Hematopoietic multipotent progenitor cell treated with erythropoietin and hydrocortisone succinate and interleukin-3 and kit ligand, for 15 days (in vitro differentiated cells): ENCODE results near the gene SMU1.

Source experiments
- DNase-seq: peaks from one replicate; pipeline ENCODE4 v3.0.0-alpha.2; 2015; ENCODE audit warnings: low spot score

Gene SMU1

GRCh38 chr9:33044677-33045282 lies 31.7 kb downstream of the SMU1 start:
- DNase-seq: no peak

- peak; percentile 35 for DNase-seq
Observed at GRCh38 chr9:33044162-33044673, 32.3 kb downstream of the SMU1 start.

DNA sequence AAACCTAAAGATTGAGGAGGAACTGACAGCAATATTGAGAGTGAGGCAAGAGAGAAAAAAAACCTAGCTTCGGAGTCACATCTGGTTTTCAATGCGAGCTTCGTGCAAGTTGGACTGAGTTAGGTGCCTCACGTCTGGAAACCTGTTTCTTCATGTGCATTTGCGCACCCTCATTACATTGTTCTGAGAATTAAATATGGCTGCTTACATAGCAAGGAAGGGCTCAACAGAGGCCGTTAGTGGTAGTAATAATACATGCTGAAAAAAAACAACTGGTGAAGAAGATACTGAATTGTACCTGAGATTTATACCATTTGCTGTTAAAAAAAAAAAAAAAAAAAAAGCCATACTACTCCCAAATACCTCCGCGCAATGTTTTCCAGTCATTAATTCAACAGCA lies 32.8 kb downstream of the SMU1 start:
- DNase-seq: no peak

DNA sequence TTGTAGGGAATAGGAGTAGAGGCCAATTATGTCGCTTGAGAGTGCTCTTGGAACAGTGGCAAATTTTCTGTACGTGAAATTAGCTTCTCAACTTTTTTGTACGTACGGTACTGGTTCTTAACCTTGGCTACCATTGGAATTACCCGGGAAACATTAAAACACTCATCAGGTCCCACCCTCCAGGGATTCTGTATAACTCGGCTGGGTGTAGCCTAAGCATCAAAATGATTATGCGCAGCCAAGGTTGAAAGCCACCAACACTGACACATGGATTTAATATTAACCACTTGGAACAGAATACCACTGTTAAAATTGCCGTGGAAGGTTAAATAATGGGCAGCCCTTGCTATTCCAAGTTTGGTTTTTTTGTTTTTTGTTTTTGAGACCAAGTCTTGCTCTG lies 34.0 kb downstream of the SMU1 start:
- DNase-seq: no peak

DNA sequence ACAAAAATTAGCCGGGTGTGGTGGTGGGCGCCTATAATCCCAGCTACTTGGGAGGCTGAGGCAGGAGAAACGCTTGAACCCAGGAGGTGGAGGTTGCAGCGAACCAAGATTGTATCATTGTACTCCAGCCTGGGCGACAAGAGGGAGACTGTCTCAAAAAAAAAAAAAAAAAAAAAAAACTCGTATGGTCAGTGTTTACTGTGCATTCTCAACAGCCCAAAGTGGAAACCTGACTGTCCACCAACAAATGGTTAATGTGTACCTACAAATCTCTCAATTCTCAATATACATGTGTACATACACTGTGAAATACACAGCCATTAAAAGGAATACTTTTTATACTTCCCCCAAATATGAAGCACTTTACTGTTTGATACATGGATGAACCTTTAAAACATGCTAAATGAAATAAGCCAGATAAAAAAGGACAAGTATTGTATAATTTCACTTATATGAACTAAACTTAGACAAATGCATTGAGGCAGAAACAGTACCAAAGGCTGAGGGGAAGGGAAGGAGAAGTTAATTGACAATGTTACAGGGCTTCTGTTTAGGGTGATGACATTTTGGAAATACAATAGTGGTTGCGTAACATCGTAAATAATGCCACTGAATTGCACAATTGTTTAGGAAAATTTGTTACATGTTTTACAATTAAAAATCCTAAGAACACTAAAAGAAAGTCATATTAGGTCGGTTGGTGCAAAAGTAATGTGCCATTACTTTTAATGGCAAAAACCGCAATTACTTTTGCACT lies 34.9 kb downstream of the SMU1 start:
- DNase-seq: no peak

GRCh38 chr9:33040792-33041431 lies 35.6 kb downstream of the SMU1 start:
- DNase-seq: no peak

DNA sequence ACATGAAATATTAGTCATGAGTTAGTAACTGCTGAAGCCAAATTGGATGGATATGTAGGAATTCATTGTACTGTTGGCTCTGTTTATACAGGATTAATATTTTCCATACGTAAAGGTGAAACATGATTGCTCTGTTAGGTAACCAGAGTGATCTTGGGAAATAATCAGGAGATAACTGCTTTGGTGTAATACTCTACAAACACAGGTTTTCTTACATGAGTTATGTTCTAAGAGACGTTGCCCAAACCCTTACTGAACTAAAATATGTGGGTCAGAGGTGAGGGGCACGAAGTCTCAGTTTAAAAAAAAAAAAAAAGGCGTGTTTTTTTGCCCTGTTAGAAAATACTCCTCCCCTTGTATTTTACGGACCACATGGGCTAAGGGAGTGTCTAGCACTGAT lies 43.6 kb downstream of the SMU1 start:
- DNase-seq: no peak

- no peak for DNase-seq
Observed at GRCh38 chr9:33032292-33032691, 44.2 kb downstream of the SMU1 start.

DNA sequence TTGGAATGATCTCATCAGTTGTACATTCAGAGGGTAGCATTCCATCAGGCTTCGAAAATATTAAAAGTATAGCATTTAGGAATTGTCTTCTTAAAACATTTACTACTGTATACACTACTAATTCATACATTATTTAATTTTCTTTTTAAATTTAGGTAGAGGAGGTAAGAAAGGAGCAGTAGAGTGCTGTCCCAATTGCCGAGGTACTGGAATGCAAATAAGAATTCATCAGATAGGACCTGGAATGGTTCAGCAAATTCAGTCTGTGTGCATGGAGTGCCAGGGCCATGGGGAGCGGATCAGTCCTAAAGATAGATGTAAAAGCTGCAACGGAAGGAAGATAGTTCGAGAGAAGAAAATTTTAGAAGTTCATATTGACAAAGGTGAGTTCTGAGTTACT lies 46.2 kb downstream of the SMU1 start:
- no peak for DNase-seq

DNA sequence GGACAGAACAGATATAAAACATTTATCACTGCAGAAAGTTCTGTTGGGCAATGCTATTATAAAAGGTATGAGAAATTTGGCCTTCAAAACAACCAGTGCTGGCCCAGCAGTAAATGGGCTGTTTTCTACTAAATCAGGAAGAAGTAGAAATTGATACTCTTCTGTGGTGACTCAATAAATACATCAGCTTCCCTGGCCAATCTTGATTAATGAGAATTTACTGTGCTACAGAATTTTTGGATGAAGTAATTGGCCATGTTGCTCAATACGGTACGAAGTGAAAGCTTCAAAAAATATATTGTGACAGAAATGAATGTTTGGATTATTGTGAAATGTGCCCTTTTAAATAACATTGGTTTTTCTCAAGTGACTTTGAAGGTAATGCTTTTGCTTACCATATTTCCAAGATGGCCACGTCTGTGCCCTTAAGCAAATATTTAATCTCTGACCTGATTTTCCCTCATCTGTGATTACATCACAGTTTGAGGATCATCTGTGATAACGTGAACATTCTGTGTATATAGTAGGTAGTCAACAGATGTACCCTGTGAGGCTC lies 47.2 kb downstream of the SMU1 start:
- DNase-seq: no peak

DNA sequence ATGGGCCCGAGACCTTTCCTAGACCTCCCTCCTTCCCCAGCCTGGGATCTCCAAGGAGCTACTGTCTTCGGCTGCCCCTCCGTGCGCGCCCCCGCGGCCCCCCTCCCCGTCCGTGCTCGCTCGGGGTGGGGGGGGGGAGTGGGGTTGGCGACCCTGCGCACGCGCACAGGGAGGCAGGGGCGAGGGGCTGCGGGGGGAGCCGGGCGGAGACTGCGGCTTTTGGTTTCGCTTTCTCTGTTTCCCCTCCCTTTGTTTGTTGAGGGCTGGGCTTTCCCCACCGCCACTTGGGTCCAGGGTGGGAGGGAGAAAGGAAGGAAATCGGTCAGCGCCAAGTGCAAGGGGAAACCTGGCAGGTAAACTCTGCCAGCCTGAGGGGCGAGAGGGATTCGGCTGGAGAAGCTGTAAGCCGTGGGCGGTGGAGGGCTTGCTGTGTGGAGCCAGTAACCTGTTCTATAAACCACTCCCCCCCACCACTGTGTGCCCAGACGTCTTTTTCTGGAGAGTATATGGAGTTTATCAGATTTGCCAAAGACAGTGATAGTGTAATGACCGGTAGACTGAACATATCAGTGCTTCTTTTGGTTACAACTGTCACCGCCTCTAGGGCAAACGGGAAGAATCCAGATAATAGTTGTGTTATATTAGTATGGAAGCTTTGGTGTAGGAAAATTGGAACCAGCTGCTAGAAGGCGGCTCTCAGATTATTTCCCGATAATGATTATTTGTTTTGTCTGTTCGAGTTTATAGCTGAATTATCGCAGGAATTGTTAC lies 50.7 kb downstream of the SMU1 start:
- DNase-seq: peak; percentile 42

GRCh38 chr9:33024966-33025571 lies 51.4 kb downstream of the SMU1 start, which contains the start of gene DNAJA1:
Gene DNAJA1, plus strand, starts transcription at chr9:33025273. Its CDS starts 1,212 bp downstream, at chr9:33026485.
- peak; percentile 96 for DNase-seq

GRCh38 chr9:33024126-33024965 lies 52.1 kb downstream of the SMU1 start:
- DNase-seq: peak; percentile 45

DNA sequence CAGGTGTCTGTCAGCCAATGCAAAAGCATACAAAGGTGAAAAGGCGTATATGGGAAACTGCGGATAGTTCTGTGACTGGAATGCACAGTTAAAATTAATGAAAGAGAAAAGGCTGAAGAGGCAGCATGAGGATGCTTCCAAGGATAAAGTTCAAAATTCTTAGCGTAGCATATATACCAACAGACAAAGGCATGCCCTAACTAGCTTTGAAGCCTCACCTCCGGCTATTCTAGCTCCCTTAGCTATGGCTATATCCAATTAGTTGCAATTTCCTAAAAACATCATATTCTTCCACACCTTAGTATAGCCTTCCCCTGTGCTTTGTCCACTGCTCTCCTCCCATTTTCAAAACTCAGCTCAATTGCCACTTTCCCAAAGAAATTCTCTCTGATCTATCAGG lies 52.8 kb downstream of the SMU1 start:
- no peak for DNase-seq

- no peak for DNase-seq
Observed at GRCh38 chr9:33022755-33023154, 53.7 kb downstream of the SMU1 start.

DNA sequence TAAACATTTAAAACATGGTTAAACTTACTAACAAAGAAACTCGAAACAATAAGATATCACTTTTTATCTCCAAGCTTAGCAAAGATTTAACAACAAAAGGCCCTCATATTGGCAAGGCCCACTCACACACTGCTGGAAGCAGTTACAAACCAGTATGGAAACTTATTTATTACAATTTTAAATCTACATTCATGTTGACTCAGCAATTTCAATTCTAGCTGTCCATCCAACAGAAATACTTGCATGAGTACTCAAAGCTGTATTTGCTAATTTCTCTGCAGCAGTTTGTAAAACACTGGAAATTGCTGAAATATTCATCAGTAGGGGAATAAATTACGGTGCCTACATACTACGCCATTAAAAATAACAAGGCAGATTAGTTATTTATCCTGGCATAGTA lies 54.2 kb downstream of the SMU1 start:
- DNase-seq: no peak

- DNase-seq: no peak
Observed at GRCh38 chr9:33019797-33020196, 56.7 kb downstream of the SMU1 start.

DNA sequence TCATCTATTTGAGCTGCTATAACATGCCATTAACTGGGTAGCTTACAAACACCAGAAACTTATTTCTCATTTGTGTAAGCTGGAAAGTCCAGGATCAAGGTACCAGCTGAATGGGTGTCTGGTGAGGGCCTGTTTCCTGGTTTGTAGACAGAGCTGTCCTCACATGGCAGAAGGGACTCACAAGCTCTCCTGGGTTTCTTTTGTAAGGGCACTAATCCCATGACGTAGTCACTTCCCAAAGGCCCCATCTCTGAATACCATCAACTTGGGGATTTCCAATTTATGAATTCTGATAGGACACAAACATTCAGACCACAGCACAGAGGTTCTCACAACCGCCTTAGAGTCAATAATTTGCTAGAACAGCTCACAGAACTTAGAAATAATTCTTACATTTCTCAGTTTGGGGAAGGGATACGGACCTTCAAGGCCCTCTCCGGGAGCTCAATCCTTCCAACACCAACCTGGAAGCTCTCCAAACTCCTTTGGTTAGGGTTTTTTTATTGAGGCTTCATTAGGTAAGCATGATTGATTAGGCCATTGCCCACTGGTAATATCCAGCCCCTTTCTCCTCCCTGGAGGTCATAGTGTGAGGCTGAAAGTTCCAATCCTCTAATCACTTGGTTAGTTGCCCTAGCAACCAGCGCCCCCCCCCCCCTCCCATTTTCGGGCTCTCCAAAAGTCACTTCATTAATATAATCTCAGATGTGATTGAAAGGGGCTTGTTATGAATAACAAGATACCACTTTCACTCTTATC lies 59.0 kb downstream of the SMU1 start:
- DNase-seq: no peak

GRCh38 chr9:33014665-33015014 lies 61.8 kb downstream of the SMU1 start:
- no peak for DNase-seq
